ENCODE measurements around the gene CKAP2L.

Gene CKAP2L

GRCh38 chr2:112701052-112701451, 63.4 kb downstream of the CKAP2L start:
- H3K9me3 Mint-ChIP-seq: no peaks in the 10 kb centered on the region
- peaks cover 26% of the 10 kb centered on the region for H3K27me3 Mint-ChIP-seq (ENCODE audit: low read depth, poor library complexity)
- no peaks in the 10 kb centered on the region for H3K4me1 Mint-ChIP-seq
- no peak for DNase-seq
- H3K4me3 Mint-ChIP-seq: no peak overlapping the region
- no peak for TF ChIP-seq CTCF (IDR thresholded peaks at IDR 0.05)
- no peak overlapping the region for H3K27ac Mint-ChIP-seq
- no peaks in the 10 kb centered on the region for H3K36me3 Mint-ChIP-seq (ENCODE audit: low read depth)

GRCh38 chr2:112699984-112700667, 64.3 kb downstream of the CKAP2L start:
- H3K27me3 Mint-ChIP-seq (ENCODE audit: low read depth, poor library complexity): peaks cover 27% of the 10 kb centered on the region
- no peaks in the 10 kb centered on the region for H3K9me3 Mint-ChIP-seq
- H3K4me3 Mint-ChIP-seq: no peak overlapping the region
- no peaks in the 10 kb centered on the region for H3K36me3 Mint-ChIP-seq (ENCODE audit: low read depth)
- no peak overlapping the region for H3K27ac Mint-ChIP-seq
- no peaks in the 10 kb centered on the region for H3K4me1 Mint-ChIP-seq
- no peak for DNase-seq
- no peak for TF ChIP-seq CTCF (IDR thresholded peaks at IDR 0.05)

- DNase-seq: no peak
- H3K4me3 Mint-ChIP-seq: no peak overlapping the region
- TF ChIP-seq CTCF (IDR thresholded peaks at IDR 0.05): no peak
- H3K4me1 Mint-ChIP-seq: no peaks in the 10 kb centered on the region
- H3K27ac Mint-ChIP-seq: no peak overlapping the region
- no peaks in the 10 kb centered on the region for H3K36me3 Mint-ChIP-seq (ENCODE audit: low read depth)
- H3K9me3 Mint-ChIP-seq: no peaks in the 10 kb centered on the region
- H3K27me3 Mint-ChIP-seq (ENCODE audit: low read depth, poor library complexity): peaks cover 27% of the 10 kb centered on the region
These were observed 65.4 kb downstream of the CKAP2L start for GRCh38 chr2:112698834-112699515.

- H3K27me3 Mint-ChIP-seq (ENCODE audit: low read depth, poor library complexity): peaks cover 20% of the 10 kb centered on the region
- no peaks in the 10 kb centered on the region for H3K9me3 Mint-ChIP-seq
- H3K36me3 Mint-ChIP-seq (ENCODE audit: low read depth): no peaks in the 10 kb centered on the region
- peaks cover 16% of the 10 kb centered on the region for H3K4me1 Mint-ChIP-seq
- TF ChIP-seq CTCF (IDR thresholded peaks at IDR 0.05): no peak
- H3K4me3 Mint-ChIP-seq: no peak overlapping the region
- DNase-seq: no peak
- no peak overlapping the region for H3K27ac Mint-ChIP-seq
These were observed 70.2 kb downstream of the CKAP2L start for GRCh38 chr2:112694182-112694581.

- no peak for DNase-seq
- Mint-ChIP-seq H3K27me3 (ENCODE audit: low read depth, poor library complexity) (peaks cover 23% of the 10 kb centered on the region), H3K9me3 (no peaks in the 10 kb centered on the region), H3K4me1 (peaks cover 16% of the 10 kb centered on the region), H3K27ac (no peak overlapping the region), H3K36me3 (ENCODE audit: low read depth) (no peaks in the 10 kb centered on the region), H3K4me3 (no peak overlapping the region)
- TF ChIP-seq CTCF (IDR thresholded peaks at IDR 0.05): no peak
These were observed 70.8 kb downstream of the CKAP2L start for GRCh38 chr2:112693596-112693995.

GRCh38 chr2:112692918-112693317, 71.5 kb downstream of the CKAP2L start:
- no peak for TF ChIP-seq CTCF (IDR thresholded peaks at IDR 0.05)
- Mint-ChIP-seq H3K9me3 (no peaks in the 10 kb centered on the region), H3K4me1 (peaks cover 16% of the 10 kb centered on the region), H3K36me3 (ENCODE audit: low read depth) (no peaks in the 10 kb centered on the region), H3K27me3 (ENCODE audit: low read depth, poor library complexity) (peaks cover 23% of the 10 kb centered on the region), H3K4me3 (peak overlapping the region; percentile 4), H3K27ac (no peak overlapping the region)
- no peak for DNase-seq
